GM19455 (cell line): ENCODE data around the gene SYTL3.
"Not testable (repeated sequence)": the region's sequence is repeated elsewhere in the genome, so short reads cannot be mapped to it uniquely, and the experiment has no call there.

Experiments used
- ATAC-seq: cut with Tn5 transposase; IDR thresholded peaks from one replicate; pipeline ENCODE4 v1.9.1; 2021; ENCODE audit not compliant: unreplicated experiment

Gene SYTL3

DNA sequence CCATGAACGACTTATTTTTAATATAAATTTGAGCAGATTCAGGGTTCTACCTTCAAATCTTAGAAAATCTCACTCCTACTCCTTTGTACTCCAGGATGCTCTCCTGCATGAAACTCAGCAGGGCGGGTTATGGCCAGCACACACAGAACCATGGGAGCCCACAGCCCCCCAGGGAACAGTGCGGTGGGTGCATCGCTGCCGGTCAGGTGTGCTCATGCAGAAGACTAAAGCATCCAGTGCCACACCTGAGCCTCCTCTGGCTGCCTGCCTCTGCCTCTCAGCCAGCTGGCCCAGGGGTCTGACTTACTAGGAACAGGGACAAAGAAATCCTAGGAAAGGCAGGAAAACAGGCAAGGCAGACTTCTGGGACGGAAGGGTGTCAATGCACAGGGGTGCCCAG lies 137.5 kb downstream of the SYTL3 start:
- ATAC-seq = no peak

DNA sequence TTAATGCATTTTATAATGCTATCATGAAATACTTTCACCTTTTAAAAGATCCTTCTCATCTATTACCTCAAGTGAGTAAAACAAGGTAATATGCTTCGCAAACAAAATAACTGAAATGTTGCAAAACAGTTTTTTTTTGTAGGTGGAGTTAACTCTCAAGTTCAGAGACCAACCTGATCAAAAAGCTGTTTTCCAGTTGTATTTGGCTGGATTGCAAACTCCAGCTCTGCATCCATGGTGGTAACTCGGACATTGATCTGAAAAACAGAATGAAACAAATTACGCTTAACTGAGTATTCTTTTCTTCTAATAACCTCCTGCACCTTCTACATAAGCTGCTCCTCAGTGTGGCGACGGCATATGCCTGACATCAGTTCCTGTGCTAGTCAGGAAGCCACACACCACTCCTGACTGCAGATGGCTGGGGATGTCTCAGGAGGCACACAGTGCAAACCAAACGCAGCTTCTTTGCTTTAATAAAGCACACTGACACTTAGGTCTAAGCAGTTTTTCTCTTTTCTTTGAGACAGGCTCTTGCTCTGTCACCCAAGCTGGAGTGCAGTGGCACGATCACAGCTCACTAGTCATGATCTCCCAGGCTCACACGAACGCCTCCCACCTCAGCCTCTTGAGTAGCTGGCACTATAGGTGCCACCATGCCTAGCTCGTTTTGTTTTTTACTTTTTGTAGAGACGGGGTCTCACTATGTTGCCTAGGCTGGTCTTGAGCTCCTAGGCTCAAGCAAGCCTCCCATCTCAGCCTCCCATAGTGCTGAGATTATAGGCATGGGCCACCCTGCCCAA lies 139.5 kb downstream of the SYTL3 start:
- no peak for ATAC-seq

DNA sequence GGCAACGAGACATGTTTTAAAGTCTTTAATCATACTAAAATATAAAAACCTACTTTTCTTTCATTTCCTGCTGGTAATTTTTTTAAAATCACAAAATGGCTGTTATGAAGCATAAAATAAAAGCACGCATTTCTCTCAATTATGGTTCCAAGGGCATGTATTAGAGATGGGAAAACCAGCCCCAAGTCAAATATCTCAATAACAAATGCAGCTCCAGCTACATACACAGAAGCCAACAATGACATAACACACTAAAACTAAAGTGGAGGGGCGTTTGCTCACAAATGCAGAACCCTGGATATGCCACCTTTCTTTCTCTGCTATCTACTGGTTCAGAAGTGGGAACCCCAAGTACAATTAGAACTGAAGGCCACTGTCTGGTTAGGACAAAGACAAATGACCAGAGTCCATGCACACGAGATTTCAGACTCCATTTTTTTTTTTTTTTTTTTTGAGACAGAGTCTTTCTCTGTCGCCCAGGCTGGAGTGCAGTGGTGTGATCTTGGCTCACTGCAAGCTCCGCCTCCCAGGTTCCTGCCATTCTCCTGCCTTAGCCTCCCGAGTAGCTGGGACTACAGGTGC lies 141.5 kb downstream of the SYTL3 start:
- no peak for ATAC-seq

DNA sequence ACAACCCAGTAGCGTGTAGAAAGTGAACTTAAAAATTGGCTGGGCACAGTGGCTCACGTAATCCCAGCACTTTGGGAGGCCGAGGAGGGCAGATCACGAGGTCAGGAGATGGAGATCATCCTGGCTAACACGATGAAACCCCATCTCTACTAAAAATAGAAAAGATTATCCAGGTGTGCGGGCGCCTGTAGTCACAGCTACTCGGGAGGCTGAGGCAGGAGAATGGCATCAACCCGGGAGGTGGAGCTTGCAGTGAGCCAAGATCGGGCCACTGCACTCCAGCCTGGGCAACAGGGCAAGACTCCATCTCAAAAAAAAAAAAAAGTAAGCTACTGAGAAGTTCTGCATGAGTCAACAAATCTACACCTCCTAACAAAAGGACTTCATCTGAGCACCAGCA lies 142.7 kb downstream of the SYTL3 start:
- not testable (repeated sequence) for ATAC-seq

- peak; percentile 61 for ATAC-seq
Measured at GRCh38 chr6:158793432-158793831, 143.6 kb downstream of the SYTL3 start.

GRCh38 chr6:158795516-158795915 lies 145.7 kb downstream of the SYTL3 start:
- no peak for ATAC-seq

GRCh38 chr6:158796353-158796752 lies 146.5 kb downstream of the SYTL3 start:
- no peak for ATAC-seq

- ATAC-seq = no peak
Measured at GRCh38 chr6:158797331-158798310, 147.8 kb downstream of the SYTL3 start.

DNA sequence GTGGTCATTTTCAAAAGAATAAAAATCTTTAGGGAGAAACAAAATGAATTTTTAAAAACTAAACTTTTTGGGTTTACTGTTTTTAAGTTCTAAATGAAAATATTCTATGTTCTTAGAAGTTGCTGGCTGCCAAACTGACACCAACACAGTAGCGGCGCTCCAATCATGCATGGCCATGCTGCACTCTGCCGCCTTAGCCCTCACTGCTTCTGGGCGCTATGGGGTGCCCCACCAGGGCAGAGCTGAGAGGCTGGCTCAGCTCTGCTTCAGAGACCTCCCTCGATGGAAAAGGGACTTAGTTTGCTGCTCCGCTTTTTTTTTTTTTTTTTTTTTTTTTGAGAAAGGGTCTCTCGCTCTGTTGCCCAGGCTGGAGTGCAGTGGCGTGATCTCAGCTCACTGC lies 148.5 kb downstream of the SYTL3 start:
- no peak for ATAC-seq

- no peak for ATAC-seq
Measured at GRCh38 chr6:158799051-158799792, 149.4 kb downstream of the SYTL3 start.

DNA sequence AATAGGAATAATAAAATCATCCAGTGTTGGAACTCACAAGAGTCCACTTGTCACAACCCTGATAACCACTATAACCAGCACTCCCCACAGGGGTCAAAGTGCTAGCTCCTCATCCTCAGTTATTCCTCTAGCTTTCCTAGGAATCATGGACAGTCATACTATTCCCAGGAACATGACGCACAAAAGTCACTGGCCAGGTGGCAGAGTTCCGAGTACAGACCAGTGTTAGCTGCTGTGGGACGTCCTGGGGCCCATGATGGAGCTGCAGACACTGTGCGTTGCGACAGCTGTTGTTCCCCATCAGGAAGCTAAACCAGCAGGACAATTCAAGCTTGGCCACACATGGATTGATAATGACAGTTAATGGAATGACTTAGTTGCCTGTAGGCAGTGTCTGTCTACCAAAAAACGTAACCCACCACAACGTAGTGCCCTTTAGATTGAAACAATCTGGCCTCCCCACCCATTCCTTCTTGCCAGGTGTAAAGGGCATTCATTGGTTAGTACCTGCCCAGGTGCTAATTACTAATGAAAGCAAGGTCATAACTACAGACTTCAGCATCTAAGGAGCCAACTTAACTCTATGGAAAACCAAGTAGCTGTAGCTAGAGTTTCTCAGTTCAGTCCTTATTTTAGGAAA lies 151.9 kb downstream of the SYTL3 start:
- no peak for ATAC-seq

DNA sequence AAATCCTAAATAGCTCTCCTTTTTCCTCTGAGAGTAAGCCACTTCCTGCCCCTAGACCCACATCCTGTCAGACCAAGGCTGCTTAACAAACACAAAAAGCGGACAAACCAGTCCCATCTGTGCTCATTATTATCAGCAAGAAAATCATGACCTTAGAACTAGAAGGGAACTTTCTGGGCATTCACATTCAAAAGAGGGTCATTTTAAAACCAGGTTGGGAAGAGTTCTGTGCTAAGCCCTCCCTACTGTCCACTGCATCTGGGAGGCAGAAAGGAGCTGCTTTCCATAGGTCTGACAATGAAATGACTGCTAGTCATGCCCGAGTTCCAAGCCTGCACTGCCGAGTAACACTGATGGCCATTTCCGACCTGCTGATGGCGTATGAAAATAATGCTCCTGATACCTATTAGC lies 153.9 kb downstream of the SYTL3 start:
- ATAC-seq = peak; percentile 76

GRCh38 chr6:158804207-158804606 lies 154.4 kb downstream of the SYTL3 start:
- ATAC-seq = no peak

- ATAC-seq = no peak
Measured at GRCh38 chr6:158805698-158806377, 156.0 kb downstream of the SYTL3 start.

DNA sequence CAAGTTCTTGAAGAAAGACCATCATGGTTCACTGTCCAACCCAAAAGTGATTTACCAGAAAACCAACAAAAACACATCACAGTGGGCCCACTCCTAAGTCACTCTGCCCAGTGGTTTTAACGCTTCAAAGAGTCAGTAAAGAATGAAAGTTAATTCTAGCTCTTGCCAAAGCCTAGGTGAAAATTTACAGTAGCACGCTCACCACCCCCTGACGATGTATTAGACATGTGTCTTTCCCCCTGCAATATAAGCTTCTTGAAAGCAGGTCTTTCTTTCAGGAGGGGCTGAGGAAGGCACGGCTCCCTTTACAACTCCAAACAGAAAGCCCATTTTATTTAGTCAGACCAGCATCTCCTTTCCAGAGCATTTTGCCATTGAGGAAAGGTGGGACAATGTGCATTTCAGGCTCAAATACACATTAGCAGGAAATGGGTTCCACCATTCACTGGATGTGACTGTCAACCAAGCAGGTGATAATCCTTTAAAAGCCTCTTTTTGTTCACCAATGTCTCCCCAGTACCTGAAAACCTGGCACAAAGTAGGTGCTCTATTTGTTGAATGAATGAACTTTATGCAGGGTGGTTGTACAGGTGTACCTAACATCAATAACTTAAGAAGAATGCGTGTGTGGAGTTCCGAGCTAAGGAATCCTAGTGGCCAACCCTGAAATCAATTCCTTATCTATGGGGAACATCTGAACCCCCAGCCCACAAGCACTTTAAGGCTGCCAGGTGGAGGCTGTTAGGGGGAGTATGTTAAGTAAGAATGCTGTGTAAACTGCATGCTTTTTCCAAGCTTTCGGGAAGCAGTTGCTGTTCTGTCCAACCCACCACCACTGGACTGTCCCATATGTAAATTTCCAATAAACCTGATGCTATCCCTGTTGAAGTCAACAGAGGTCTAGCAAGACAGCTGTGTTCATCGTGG lies 157.9 kb downstream of the SYTL3 start:
- ATAC-seq = no peak

DNA sequence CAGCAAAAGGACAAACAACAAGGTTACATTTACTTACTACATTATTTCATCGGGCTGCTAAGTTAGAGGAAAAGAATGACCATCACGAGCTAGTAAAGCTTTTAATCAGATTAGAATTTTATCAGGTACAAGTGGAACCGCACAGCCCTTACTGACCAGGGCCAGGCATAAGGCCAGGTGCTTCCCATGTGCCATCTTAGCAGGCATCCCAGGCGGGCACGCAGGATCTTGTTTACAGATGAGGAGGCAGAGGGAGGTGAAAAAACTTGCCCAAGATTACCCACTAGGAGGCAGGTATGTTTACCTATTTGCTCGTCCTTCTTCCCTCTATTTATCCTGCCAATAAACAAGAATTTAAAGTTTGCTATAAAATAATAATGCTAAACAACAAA lies 158.6 kb downstream of the SYTL3 start:
- no peak for ATAC-seq

- peak; percentile 50 for ATAC-seq
Measured at GRCh38 chr6:158808941-158809678, 159.3 kb downstream of the SYTL3 start.
